Fibroblast of lung (primary cell): Measurements from ENCODE around the gene RNF150.

ENCODE experiments used
- EZH2 ChIP-seq: IDR thresholded peaks from 2 replicates; pipeline ENCODE4 v1.5.1; 2012; ENCODE audit warnings: low read length, control low read depth, mild to moderate bottlenecking; ENCODE audit errors: missing control alignments
- TF ChIP-seq, protein P1 (sequence below), 2 donors: IDR thresholded peaks in 1 of 2; conservative IDR thresholded peaks in 1 of 2; 1 replicate in 1 of 2; 2 replicates in 1 of 2; pipeline ENCODE4 v1.5.1; 2011 to 2012; ENCODE audit warnings: low read length in 2 of 2, control low read depth in 1 of 2, inconsistent platforms in 1 of 2, low read depth in 1 of 2, mild to moderate bottlenecking in 1 of 2

DNA sequence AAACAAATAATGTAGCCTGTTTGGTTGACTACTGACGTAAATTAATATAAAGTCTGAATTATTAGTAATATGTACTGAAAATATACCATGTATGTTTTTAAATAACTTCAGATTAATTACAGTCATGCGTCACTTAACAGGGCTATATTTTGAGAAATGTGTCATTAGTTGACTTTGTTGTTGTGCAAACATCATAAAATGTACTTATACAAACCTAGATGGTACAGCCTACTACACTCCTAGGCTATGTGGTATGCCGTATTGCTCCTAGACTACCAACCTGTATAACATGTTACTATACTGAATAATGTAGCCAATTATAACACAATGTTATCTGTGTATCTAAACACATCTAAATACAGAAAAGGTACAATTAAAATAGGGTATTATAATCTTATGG lies 66.6 kb downstream of the RNF150 start:
- TF ChIP-seq, protein P1, sequence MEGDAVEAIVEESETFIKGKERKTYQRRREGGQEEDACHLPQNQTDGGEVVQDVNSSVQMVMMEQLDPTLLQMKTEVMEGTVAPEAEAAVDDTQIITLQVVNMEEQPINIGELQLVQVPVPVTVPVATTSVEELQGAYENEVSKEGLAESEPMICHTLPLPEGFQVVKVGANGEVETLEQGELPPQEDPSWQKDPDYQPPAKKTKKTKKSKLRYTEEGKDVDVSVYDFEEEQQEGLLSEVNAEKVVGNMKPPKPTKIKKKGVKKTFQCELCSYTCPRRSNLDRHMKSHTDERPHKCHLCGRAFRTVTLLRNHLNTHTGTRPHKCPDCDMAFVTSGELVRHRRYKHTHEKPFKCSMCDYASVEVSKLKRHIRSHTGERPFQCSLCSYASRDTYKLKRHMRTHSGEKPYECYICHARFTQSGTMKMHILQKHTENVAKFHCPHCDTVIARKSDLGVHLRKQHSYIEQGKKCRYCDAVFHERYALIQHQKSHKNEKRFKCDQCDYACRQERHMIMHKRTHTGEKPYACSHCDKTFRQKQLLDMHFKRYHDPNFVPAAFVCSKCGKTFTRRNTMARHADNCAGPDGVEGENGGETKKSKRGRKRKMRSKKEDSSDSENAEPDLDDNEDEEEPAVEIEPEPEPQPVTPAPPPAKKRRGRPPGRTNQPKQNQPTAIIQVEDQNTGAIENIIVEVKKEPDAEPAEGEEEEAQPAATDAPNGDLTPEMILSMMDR (conservative IDR thresholded peaks at IDR 0.05 in 1 of 2, IDR thresholded peaks at IDR 0.05 in 1 of 2; ENCODE audit: low read depth in 1 of 2, low read length in 2 of 2), result no peak
- TF ChIP-seq EZH2, result no peak
